Measurements from ENCODE around the gene MATK. TPM values are rescaled to one million over a fixed set of nuclear protein-coding genes. Genes with fewer than 3 reads are reported as not detected.
A peak's percentile ranks its signal among the peaks of the same experiment; 100 is the strongest.

The MATK gene, protein sequence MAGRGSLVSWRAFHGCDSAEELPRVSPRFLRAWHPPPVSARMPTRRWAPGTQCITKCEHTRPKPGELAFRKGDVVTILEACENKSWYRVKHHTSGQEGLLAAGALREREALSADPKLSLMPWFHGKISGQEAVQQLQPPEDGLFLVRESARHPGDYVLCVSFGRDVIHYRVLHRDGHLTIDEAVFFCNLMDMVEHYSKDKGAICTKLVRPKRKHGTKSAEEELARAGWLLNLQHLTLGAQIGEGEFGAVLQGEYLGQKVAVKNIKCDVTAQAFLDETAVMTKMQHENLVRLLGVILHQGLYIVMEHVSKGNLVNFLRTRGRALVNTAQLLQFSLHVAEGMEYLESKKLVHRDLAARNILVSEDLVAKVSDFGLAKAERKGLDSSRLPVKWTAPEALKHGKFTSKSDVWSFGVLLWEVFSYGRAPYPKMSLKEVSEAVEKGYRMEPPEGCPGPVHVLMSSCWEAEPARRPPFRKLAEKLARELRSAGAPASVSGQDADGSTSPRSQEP
- total RNA-seq, result 0.20 and 0.22 TPM in 2 replicates

GRCh38 chr19:3785938-3786824 is at the start of gene MATK:
Gene MATK (minus strand): TSS chr19:3786381. CDS start chr19:3785135, 1,246 bp downstream.
- DNase-seq (ENCODE audit: low read depth in 2 of 2), result no peak

DNA sequence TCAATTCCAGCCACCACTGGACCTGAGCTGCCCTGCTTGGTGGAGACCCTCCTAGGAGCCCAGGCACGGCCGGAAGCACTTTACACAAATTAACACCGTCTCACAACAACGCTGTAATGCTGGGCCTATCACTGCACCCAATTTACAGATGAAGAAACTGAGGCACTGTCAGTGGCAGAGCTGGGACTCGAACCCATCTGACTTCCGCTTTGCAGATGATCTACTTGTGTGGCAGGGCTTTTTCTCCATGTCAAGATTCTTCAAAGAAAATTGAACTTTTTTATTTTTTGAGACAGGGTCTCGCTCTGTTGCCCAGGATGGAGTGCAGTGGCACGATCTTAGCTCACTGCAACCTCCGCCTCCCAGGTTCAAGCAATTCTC is 48.9 kb upstream of the MATK start:
- no peak for DNase-seq (ENCODE audit: low read depth in 2 of 2)

DNA sequence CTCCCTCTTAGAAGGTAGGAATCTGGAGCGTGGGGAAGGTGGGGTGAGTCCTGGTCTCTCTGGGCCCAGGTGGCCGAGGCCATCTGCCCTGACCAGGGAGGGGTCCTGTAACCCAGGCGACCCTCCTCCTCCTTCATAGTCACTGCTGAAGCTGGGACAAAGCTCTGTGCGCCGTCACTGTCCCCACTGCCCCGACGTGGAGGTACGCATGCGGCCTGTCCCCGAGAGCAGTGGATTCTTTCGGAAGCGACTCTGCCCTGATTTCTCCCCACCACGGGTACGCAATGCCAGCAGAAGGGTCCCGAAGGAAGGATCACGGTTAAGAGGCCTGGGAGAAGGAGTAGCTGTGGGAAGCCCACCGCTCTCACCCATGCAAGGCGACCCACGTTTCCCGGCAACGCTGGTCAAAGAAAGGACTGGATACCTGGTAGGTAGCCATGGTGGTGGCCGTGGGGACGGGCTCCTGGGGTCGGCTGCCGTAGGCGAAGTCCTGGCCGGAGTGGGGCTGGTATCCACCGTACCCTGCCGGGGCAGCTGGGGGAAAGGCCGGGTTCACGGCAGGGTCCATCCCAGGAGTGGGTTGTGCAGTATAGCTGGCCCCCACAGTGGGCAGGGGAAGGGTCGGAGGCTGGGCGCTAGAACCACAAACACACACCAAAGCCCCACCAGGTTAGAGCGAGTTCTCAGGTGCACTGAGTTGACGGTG is 48.3 kb upstream of the MATK start:
- no peak for DNase-seq (ENCODE audit: low read depth in 2 of 2)

DNA sequence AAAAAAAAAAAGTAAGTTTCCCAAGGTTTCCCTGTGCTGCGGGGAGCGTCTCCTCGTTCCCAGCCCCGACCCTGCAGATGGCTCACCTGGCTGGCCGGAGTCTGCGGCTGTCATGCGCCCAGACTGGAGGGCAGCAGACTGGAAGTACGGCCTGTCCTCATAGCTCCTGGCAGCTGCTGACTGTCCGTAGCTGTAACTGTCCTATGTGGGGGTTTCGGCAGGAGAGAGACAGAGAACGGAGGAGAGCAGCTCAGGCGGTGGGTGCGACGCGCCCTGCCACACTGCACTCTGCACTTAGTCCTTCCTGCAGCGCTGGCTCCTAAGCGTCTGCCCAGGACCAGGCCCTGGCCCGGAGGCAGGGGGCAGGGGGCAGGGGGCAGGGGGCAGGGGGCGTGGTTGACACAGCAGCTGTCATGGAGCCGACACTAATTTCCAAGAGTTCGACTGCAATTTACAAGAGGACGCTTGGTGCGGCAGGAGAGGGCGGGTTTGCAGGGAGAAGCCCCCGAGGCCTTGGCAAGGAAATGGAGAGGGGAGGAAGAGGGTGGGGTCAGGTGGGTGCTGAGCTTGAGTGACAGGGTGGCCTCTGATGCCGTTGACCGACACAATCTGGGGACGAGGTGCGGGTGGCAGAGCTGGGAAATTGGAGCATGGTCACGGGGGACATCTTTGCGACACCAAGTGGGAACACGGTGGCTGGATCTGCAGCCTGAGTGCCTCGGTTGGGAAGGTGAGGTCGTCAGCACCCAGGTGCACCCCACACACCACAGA is 47.6 kb upstream of the MATK start:
- no peak for DNase-seq (ENCODE audit: low read depth in 2 of 2)

- no peak for DNase-seq (ENCODE audit: low read depth in 2 of 2)
Measured at GRCh38 chr19:3832001-3832400, 45.8 kb upstream of the MATK start.

DNA sequence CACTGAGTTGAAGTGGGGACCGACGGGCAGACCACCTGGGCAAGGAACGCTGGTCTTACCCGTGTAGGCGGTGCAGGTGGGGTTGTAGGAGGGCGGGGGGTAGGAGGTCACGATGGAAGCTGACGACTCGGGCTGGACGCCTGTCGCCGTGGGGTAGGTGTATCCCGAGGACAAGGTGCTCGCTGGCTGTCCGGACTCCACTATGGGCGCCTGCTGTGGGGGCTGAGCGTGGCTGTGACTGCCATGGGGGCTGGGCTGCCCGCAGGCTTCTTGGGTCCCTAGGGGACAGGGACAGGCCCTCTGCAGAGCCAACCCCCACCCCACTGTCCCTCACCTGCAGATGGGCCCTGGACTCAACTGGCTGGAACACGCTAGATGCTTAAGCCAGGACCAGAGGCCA is 45.4 kb upstream of the MATK start:
- DNase-seq (ENCODE audit: low read depth in 2 of 2), result no peak

DNA sequence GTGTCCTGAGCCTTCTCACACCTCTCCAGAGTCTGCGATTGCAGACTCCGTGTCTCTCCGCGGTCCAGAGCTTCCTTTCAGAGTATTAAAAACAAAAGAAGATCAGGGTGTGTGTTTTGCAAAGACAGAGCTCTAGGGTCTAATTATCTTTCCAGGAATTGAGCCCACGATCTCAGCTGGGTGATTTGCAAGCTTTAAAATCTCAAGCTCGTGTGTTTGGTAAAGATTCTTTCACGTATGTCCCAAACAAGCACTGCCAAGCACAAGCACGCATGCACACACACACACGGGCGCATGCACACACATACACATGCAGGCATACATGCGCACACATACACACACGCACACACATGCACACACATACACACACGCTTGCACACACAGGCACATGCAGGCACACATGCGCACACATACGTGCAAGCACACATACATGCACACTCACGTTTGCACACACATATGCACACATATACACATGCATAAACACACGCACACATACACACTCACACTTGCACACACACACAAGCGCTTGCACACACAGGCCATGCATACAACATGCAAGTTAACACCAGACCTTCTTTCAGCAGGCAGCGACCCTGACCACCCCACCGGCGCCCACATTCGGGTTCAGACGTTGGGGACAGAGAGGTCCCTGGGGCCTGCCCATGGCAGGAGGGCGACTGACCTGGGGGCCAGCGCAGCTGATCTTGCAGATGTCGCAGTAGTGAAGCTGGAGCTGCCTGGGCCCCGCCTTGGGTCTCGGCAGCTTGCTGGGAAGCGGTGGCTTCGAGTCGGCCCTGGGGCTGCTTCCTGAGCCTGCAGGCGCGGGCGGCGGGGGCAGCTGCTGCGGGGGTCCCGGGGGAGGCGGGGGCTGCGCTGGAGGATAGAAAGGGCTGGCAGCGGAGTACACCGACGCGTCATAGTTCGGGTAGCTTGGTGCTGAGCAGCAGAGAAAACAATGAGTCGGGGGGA is 44.7 kb upstream of the MATK start:
- DNase-seq (ENCODE audit: low read depth in 2 of 2), result no peak

DNA sequence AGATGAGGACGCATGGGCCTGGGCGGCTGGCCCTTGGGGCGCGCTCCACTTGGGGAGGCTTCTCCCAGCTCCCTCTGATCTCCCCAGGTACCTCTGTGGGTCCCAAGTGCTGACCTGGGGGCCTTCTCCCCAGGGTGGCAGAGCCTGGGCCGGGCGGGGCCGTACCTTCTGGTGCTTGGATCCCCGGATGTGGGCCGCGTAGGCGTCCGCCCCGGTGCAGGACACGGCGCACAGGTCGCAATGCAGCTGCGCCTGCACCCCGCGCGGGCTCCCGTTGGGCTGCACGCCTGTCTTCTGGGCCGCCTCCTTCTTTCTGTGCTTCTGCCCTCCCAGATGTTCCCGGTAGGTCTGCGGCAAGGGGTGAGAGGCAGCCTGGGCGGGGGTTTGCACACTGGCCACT is 41.1 kb upstream of the MATK start:
- DNase-seq (ENCODE audit: low read depth in 2 of 2), result no peak

GRCh38 chr19:3826163-3826562 is 40.0 kb upstream of the MATK start:
- no peak for DNase-seq (ENCODE audit: low read depth in 2 of 2)

DNA sequence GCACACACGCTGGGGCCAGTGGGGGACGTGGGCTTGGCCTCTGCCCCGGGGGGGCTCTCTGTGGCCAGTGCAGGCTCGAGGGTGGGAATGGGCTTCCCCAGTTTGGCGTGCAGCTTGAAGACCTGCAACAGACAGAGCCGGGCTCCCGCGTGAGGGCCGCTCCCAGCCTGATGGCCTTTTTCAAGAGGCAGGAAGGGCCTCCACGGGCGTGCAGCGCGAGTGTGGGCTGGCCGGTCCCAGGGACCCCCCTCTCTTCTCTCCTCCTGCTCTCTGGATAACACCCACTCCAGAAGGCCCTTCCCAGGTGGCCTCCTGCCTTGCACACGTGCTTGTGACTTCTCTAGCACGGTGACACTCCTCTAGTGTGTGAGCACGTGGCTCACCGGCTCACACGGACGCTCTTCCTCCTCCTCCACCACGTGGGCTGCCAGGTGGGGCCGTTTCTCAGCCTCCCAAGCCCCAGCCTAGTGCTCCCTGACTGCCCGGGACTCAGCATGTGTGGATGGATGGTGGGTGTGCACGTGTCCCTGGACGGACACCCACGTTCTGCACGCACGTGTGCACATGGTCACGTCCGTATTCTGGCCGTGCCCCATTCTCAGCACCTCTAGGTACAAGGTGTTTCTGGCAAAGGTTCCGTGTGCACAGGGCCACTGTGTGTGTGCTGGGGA is 39.2 kb upstream of the MATK start:
- no peak for DNase-seq (ENCODE audit: low read depth in 2 of 2)

DNA sequence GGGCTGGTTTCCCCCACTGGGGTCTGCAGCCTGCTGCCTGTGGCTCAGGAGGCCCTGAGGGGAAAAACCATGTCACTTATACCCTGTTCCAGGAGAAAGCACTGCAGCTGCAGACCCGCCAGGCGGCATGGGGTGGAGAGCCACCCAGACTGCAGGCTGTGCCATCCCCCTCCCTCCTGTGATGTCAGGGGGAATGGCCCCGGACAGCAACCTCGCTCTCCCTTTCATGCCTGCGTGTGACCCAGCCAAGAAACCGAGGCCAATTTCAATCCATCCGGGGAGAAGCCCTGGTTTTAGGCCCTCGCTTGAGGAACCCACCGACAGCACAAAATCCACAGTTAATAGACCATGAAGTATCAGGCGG is 37.2 kb upstream of the MATK start:
- no peak for DNase-seq (ENCODE audit: low read depth in 2 of 2)

GRCh38 chr19:3822683-3823349 is 36.6 kb upstream of the MATK start:
- no peak for DNase-seq (ENCODE audit: low read depth in 2 of 2)

- peak; percentile 58 to 79 for DNase-seq (ENCODE audit: low read depth in 2 of 2)
Measured at GRCh38 chr19:3821857-3822364, 35.7 kb upstream of the MATK start.

DNA sequence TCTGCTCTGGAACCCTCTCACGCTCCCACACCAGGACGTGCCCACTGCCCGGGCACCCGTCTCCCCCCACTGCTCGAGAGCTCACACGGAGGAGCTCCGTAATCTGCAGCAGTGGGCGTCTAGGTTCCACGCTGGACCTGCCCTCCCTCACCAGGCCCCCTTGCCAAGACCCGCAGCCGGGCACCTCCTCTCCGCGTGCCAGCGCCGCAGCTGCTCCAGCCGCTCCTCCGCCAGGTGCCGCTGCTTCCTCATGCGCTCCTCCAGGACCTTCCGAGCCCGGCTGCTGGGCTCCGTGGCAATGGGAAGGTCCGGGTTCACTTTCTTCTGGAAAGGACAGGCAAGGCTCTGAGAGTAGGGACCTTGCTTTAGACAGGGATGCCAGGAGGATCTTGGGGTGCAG is 35.0 kb upstream of the MATK start:
- DNase-seq (ENCODE audit: low read depth in 2 of 2), result no peak

GRCh38 chr19:3819989-3820388 is 33.8 kb upstream of the MATK start:
- DNase-seq (ENCODE audit: low read depth in 2 of 2), result no peak

GRCh38 chr19:3818918-3819317 is 32.7 kb upstream of the MATK start:
- no peak for DNase-seq (ENCODE audit: low read depth in 2 of 2)

DNA sequence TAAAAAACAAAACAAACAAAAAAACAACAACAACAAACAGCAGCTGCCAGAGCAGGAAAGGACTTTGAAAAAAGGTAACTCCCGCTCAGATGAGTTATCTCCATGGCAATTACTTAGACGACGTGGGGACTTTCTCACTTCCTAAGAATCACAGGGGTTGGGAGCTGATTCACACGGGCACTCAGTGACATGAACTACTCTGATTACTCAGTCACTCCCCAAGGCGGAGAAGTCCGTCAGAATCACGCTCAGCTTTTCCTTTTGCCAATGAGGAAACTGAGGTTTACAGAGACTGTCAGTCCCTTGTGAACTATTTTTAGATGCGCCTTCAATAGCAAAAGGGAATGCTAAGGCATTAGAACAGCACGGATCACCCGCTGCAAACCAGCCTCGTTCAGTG is 32.3 kb upstream of the MATK start:
- DNase-seq (ENCODE audit: low read depth in 2 of 2), result peak in 1 of 2 donors; percentile 82

- DNase-seq (ENCODE audit: low read depth in 2 of 2), result no peak
Measured at GRCh38 chr19:3817761-3818160, 31.6 kb upstream of the MATK start.
